SKM-1 treated with dmso at 0.1 percent for 144 hours (cell line): ENCODE data around the gene ITPK1.

Experiments used
- DNase-seq: peaks from one replicate; lab custom pipeline; 2025; ENCODE audit not compliant: unreplicated experiment; lab: John Stamatoyannopoulos, UW

Gene ITPK1

DNA sequence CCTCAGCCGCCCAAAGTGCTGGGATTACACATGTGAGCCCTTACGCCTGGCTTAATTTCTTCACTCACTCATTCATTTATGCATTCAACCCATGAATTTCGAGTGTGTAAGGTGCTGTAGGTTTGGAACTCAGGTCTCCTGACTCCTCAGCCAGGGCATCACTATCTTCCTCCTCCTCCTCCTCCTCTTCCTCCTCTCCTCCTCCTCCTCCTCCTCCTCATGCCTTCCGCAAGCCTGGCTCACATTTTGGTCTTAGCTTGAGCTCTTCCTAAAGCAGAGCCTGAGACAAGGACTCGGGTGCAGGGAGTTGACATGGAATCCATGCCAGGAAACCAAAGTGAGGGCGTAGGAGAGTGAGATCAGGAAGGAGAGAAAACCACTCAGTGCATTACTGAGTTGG is 213.5 kb downstream of the ITPK1 start:
- no peak for DNase-seq

- DNase-seq: no peak
Observed at GRCh38 chr14:92900660-92901059, 215.1 kb downstream of the ITPK1 start.

GRCh38 chr14:92898566-92899131 is 217.1 kb downstream of the ITPK1 start:
- DNase-seq: no peak

DNA sequence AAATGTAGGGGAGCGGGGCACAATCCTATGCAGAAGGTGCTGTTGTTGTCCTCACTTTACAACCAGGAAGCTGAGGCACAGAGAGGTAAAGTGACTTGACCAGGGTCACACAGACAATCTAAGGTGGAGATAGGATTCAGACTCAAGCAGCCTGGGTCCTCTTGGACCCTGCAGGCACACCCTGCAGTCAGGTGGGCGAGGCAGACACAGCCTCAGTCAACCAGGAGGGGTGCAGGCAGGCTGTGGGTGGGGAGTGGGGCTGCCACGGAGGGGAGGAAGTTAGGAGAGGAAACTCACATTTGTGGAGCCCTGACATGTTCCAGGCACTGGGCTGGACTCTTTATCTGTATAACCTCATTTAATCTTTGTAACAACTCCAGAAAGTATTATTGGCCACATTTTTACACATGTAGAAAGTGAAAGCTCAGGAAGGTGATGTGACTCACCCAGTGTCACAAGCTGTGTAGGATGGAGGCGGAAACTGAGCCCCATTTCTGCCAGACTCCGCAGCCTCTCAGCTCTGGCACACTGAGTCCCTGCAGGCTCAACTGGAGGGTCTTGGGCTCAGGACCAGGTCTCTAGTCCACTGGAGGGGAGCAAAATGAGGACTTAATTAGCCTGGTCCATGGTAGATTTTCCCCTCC is 217.7 kb downstream of the ITPK1 start:
- DNase-seq: no peak

DNA sequence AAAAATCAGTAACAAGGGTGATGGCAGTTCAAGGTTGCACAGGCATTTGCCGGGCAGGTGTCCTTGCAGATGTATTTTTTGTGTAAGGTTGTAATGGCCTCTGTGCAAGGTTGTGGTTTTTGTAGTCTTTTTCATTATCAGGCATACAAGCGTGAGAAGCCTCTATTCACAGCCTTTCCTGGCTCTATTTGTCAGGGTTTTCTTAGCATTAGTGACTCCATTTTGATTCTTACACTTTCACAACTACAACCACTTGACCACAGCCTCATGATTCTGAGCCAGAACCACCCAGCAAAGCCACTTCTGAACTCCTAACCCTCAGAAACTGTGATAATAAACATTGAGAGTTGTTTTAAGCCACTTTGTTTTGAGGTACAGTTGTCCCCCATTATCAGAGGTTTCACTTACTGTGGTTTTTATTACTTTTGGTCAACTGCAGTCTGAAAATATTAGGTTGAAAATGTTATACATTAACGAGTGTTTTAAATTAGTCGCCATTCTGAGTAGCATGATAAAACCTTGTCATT is 220.3 kb downstream of the ITPK1 start:
- no peak for DNase-seq

DNA sequence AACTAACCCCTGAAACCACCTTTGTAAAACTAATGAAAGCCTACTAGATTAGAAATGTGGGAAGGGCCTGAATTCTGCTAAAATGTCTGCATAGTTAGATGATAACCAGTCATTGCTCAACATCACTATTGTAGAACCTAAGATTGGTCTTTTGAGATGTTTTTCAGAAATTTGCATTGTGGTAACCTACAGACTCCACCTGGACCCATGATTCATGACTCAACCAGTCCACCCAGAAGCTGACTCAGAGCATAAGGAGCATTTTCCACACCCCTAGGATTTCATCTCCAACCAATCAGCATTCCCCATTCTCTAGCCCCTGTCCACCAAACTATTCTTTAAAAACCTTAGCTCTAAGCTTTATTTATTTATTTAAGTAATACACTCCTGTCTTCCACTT is 223.1 kb downstream of the ITPK1 start:
- no peak for DNase-seq

DNA sequence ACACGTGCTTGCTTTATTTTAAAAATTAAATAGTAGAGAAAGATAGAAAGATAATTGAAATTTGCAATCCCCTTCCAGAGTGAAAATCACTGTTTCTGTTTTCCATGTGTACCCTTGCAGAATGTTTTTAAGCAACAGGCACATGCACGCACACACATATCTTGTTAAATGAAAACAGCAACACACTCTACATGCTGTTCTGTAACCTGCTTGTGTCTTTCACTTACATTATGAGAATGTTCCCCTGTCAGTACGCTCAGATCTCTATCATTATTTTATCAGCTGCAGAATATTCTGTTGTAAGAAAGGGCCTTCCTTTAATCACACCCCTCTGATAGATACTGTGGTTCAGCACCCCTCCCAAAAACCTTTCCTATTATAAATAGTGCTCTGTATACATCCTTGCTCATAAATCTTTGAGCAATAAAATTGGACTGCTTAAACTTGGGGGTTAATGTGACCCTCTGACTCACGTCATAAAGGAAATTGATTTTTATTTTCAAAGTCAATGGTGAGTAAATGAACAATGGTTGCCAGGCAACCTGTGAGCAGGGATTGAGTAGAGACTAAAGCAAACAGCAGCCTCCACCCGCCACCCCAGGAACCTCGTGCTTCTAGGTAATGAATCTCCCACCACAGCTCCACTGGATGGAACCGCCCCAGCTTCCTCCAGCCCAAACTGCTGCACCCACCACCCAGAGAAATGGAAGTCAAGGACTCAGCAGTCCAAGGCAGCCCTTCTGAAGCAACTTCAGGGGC is 224.7 kb downstream of the ITPK1 start:
- DNase-seq: no peak

GRCh38 chr14:92888896-92889295 is 226.8 kb downstream of the ITPK1 start:
- DNase-seq: no peak

GRCh38 chr14:92887157-92887556 is 228.6 kb downstream of the ITPK1 start:
- no peak for DNase-seq
